HL-60 (cell line): ENCODE data around the gene QRICH1.

Source experiments
- DNase-seq, 2 experiments: peaks; one replicate each; pipeline ENCODE4 v3.0.0-alpha.2; 2010 to 2020; ENCODE audit warnings: low read depth in 1 of 2, low spot score in 1 of 2
- H3K27ac ChIP-seq: fragments of 250-450 bp; sonication (Bioruptor Pico); replicated peaks from 2 replicates; pipeline ENCODE4 v1.5.1; 2020; ENCODE audit warnings: mild to moderate bottlenecking, moderate library complexity
- H3K27me3 ChIP-seq: fragments of 250-450 bp; sonication (Bioruptor Pico); 2 replicates; pipeline ENCODE4 v1.5.1; 2021; ENCODE audit warnings: mild to moderate bottlenecking, moderate library complexity; ENCODE audit not compliant: insufficient read depth, poor library complexity, severe bottlenecking
- H3K4me3 ChIP-seq: replicated peaks from 2 replicates; pipeline ENCODE4 v1.5.1; 2011; ENCODE audit warnings: mild to moderate bottlenecking, control low read depth, low read length; ENCODE audit not compliant: insufficient read depth
- CTCF ChIP-seq: IDR thresholded peaks from one replicate; pipeline ENCODE4 v1.5.1; 2011; ENCODE audit warnings: low read length, control low read depth, inconsistent platforms; ENCODE audit not compliant: insufficient read depth
- GABPA ChIP-seq: IDR thresholded peaks from 2 replicates; pipeline ENCODE4 v1.6.1; 2012; ENCODE audit warnings: low read depth
- POLR2AphosphoS5 ChIP-seq: IDR thresholded peaks from 2 replicates; pipeline ENCODE4 v1.6.1; 2012; ENCODE audit warnings: low read depth
- REST ChIP-seq: IDR thresholded peaks from 2 replicates; pipeline ENCODE4 v1.6.1; 2012; ENCODE audit warnings: low read depth; ENCODE audit not compliant: insufficient replicate concordance
- SPI1 ChIP-seq: IDR thresholded peaks from 2 replicates; pipeline ENCODE4 v1.6.1; 2012; ENCODE audit warnings: low read depth, mild to moderate bottlenecking, borderline replicate concordance
- long read RNA-seq: library from polyadenylated mRNA; unstranded; transcript quantifications from one replicate; pipeline ENCODE4 v2.0.0, GENCODE V29; 2020

QRICH1 gene
- long read RNA-seq, transcript QRICH1-202 (10 exons, 3,549 nt), result major isoform, 97 of 191 reads
- long read RNA-seq, partial matches to known transcripts, result 54 of 191 reads
- long read RNA-seq, other reads (novel, unspliced or antisense), result 35 of 191 reads

- H3K4me3 ChIP-seq, result peak within 1 kb of the TSS; percentile 86
- H3K27me3 ChIP-seq, result no peaks in the 10 kb centered on the region
- DNase-seq, result peak; percentile 92 to 99
- peak within 1 kb of the TSS; percentile 92 for H3K27ac ChIP-seq
- TF ChIP-seq POLR2AphosphoS5 (peak; percentile 48), CTCF (peak; percentile 78), REST (peak; percentile 64), SPI1 (peak; percentile 27; the same call in 1 of the 2 replicates), GABPA (no peak)
Measured at GRCh38 chr3:49093853-49094767, at the start of gene QRICH1. TSS of gene QRICH1 (minus strand) at chr3:49094071. CDS start at chr3:49077017, 17,054 bp downstream.

GRCh38 chr3:49140080-49140479 is 46.2 kb upstream of the QRICH1 start:
- TF ChIP-seq POLR2AphosphoS5 (no peak), GABPA (no peak), CTCF (no peak), REST (no peak), SPI1 (no peak)
- DNase-seq, result no peak
- Histone ChIP-seq H3K4me3 (no peak overlapping the region), H3K27ac (no peak overlapping the region), H3K27me3 (no peaks in the 10 kb centered on the region)

GRCh38 chr3:49135499-49135898 is 41.6 kb upstream of the QRICH1 start:
- Histone ChIP-seq H3K27ac (no peak overlapping the region), H3K4me3 (no peak overlapping the region), H3K27me3 (no peaks in the 10 kb centered on the region)
- DNase-seq, result no peak
- no peak for TF ChIP-seq SPI1
- TF ChIP-seq POLR2AphosphoS5, result no peak
- no peak for TF ChIP-seq CTCF
- no peak for TF ChIP-seq GABPA
- TF ChIP-seq REST, result no peak
